ENCODE data around the gene PIF1. TPM values are rescaled to one million over a fixed set of nuclear protein-coding genes. Genes with fewer than 3 reads are reported as not detected.

PIF1 gene
- total RNA-seq, 1 experiment from 2014 or later, result 74.4 TPM

- H3T11ph ChIP-seq (ENCODE audit: low read length), result no peak overlapping the region
- H3K9ac ChIP-seq (ENCODE audit: extremely low read depth, insufficient read length, low read length), result no peak overlapping the region
- H3K9me3 ChIP-seq (ENCODE audit: control insufficient read depth, low read depth, low read length), result no peaks in the 10 kb centered on the region
- no peak overlapping the region for H3K18ac ChIP-seq (ENCODE audit: insufficient read length, low read depth, low read length)
- H3K56ac ChIP-seq (ENCODE audit: insufficient read length, low read depth, low read length), result no peak overlapping the region
- no peak overlapping the region for H4K8ac ChIP-seq (replicated peaks; ENCODE audit: insufficient read length, low read depth, low read length)
- H3K23me2 ChIP-seq (ENCODE audit: insufficient read length, low read depth, low read length, poor library complexity, severe bottlenecking), result peaks cover 7% of the 10 kb centered on the region
- no peak overlapping the region for H2BK12ac ChIP-seq (ENCODE audit: insufficient read length, low read depth, low read length)
- no peak overlapping the region for H4K5ac ChIP-seq (ENCODE audit: insufficient read length, low read depth, low read length)
- H3K4ac ChIP-seq (ENCODE audit: low read depth, low read length), result no peak overlapping the region
- H4K91ac ChIP-seq (ENCODE audit: insufficient read length, low read depth, low read length), result no peak overlapping the region
- peaks cover 47 to 53% of the 10 kb centered on the region in 2 experiments for H3K4me1 Mint-ChIP-seq
- no peak overlapping the region for H2AK5ac ChIP-seq (ENCODE audit: insufficient read length, low read length)
- H3K4me1 ChIP-seq (ENCODE audit: insufficient read depth, low read length), result peaks cover 14% of the 10 kb centered on the region; the same call in 1 of the 2 replicates
- no peaks in the 10 kb centered on the region for H4K20me1 ChIP-seq (ENCODE audit: control insufficient read depth, insufficient read depth, insufficient read length)
- no peak overlapping the region for H3K27ac Mint-ChIP-seq
- peak overlapping the region in 1 of 2 experiments; percentile 14; a peak in 1 of 5 replicates for H3K4me3 Mint-ChIP-seq
- no peak overlapping the region for H3K27ac ChIP-seq (ENCODE audit: insufficient read length, low read depth, low read length)
- H3K14ac ChIP-seq (ENCODE audit: insufficient read depth, low read length), result no peak overlapping the region
- H3K79me2 ChIP-seq (ENCODE audit: insufficient read depth, low read length), result peaks cover 3% of the 10 kb centered on the region; the same call in 1 of the 2 replicates
- H2BK20ac ChIP-seq (ENCODE audit: low read depth, low read length, poor library complexity, severe bottlenecking), result no peak overlapping the region
- no peak overlapping the region for H2BK5ac ChIP-seq (ENCODE audit: insufficient read length, low read length)
- no peak for DNase-seq
- H2BK15ac ChIP-seq (ENCODE audit: low read depth, low read length), result no peak overlapping the region
- no peaks in the 10 kb centered on the region; a peak in 2 of 7 replicates for H3K36me3 Mint-ChIP-seq (ENCODE audit: insufficient read depth in 1 of 3, low read depth in 3 of 3)
- H3K9me3 Mint-ChIP-seq, result no peaks in the 10 kb centered on the region
- H3K27me3 Mint-ChIP-seq (ENCODE audit: low read depth), result no peaks in the 10 kb centered on the region
- no CpG with 5 or more reads among the region's 8 CpGs for WGBS (ENCODE audit: extremely low coverage, insufficient read length, low lambda C conversion rate)
- no peak overlapping the region for H2AFZ ChIP-seq (ENCODE audit: low read length)
- H3K4me2 ChIP-seq (ENCODE audit: insufficient read depth, insufficient read length, low read length), result no peak overlapping the region
- no peaks in the 10 kb centered on the region for H3K27me3 ChIP-seq (ENCODE audit: insufficient read depth, low read length)
- H3K79me1 ChIP-seq (ENCODE audit: insufficient read depth, low read depth, low read length, poor library complexity, severe bottlenecking), result no peaks in the 10 kb centered on the region
- no peak overlapping the region for H3K23ac ChIP-seq (ENCODE audit: insufficient read length, low read depth, low read length)
- TF ChIP-seq CTCF (conservative IDR thresholded peaks at IDR 0.05), result no peak
- no peak overlapping the region for H2BK120ac ChIP-seq (ENCODE audit: low read depth, low read length, poor library complexity, severe bottlenecking)
Measured at GRCh38 chr15:64780600-64781156, 44.8 kb downstream of the PIF1 start.

All from H9 (cell line).